Ishikawa (cell line): ENCODE results near the gene KLHDC10.

Experiments used
- CEBPB ChIP-seq: IDR thresholded peaks from 2 replicates; pipeline ENCODE4 v1.6.1; 2012
- CREB1 ChIP-seq: IDR thresholded peaks from 2 replicates; pipeline ENCODE4 v1.6.1; 2012; ENCODE audit warnings: low read depth
- EGR1 ChIP-seq: IDR thresholded peaks from 2 replicates; pipeline ENCODE4 v1.6.1; 2012
- EP300 ChIP-seq: IDR thresholded peaks from 2 replicates; pipeline ENCODE4 v1.6.1; 2012; ENCODE audit warnings: borderline replicate concordance
- FOXM1 ChIP-seq: IDR thresholded peaks from 2 replicates; pipeline ENCODE4 v1.6.1; 2012; ENCODE audit warnings: low read depth, borderline replicate concordance
- MAX ChIP-seq: IDR thresholded peaks from 2 replicates; pipeline ENCODE4 v1.6.1; 2012
- NFIC ChIP-seq: IDR thresholded peaks from 2 replicates; pipeline ENCODE4 v1.6.1; 2012
- RAD21 ChIP-seq: IDR thresholded peaks from 2 replicates; pipeline ENCODE4 v1.6.1; 2012; ENCODE audit warnings: low read depth
- REST ChIP-seq: IDR thresholded peaks from 2 replicates; pipeline ENCODE4 v1.6.1; 2012; ENCODE audit warnings: low read depth, mild to moderate bottlenecking
- TAF1 ChIP-seq: IDR thresholded peaks from 2 replicates; pipeline ENCODE4 v1.6.1; 2012; ENCODE audit warnings: low read depth, mild to moderate bottlenecking
- TCF12 ChIP-seq: IDR thresholded peaks from 2 replicates; pipeline ENCODE4 v1.6.1; 2012; ENCODE audit warnings: low read depth
- TEAD4 ChIP-seq: IDR thresholded peaks from 2 replicates; pipeline ENCODE4 v1.6.1; 2012
- USF1 ChIP-seq: IDR thresholded peaks from 2 replicates; pipeline ENCODE4 v1.6.1; 2012
- YY1 ChIP-seq: IDR thresholded peaks from 2 replicates; pipeline ENCODE4 v1.6.1; 2012; ENCODE audit warnings: low read depth
- ZBTB7A ChIP-seq: IDR thresholded peaks from 2 replicates; pipeline ENCODE4 v1.6.1; 2012; ENCODE audit warnings: low read depth

The KLHDC10 gene

GRCh38 chr7:130092598-130092997 lies 22.3 kb downstream of the KLHDC10 start:
- TF ChIP-seq YY1 (no peak), TEAD4 (no peak)

- no peak for TF ChIP-seq NFIC
These were observed 25.5 kb downstream of the KLHDC10 start for GRCh38 chr7:130095812-130096211.

- TF ChIP-seq TAF1 (no peak), EP300 (no peak), REST (no peak), YY1 (no peak), TEAD4 (no peak), NFIC (no peak), TCF12 (no peak), RAD21 (no peak), ZBTB7A (no peak), CREB1 (no peak), CEBPB (no peak), EGR1 (no peak)
These were observed 26.0 kb downstream of the KLHDC10 start for GRCh38 chr7:130096243-130096827.

- TF ChIP-seq CREB1: no peak
- TF ChIP-seq ZBTB7A: no peak
- TF ChIP-seq USF1: no peak
- TF ChIP-seq EP300: no peak
- TF ChIP-seq NFIC: no peak
These were observed 29.0 kb downstream of the KLHDC10 start for GRCh38 chr7:130099331-130099730.

GRCh38 chr7:130102588-130102987 lies 32.3 kb downstream of the KLHDC10 start:
- TF ChIP-seq FOXM1: no peak
- no peak for TF ChIP-seq EP300
- TF ChIP-seq EGR1: no peak
- TF ChIP-seq RAD21: no peak
- no peak for TF ChIP-seq REST
- TF ChIP-seq ZBTB7A: no peak
- no peak for TF ChIP-seq TEAD4
- no peak for TF ChIP-seq USF1
- no peak for TF ChIP-seq TCF12
- TF ChIP-seq TAF1: no peak
- no peak for TF ChIP-seq NFIC
- no peak for TF ChIP-seq YY1

GRCh38 chr7:130107949-130108674 lies 37.8 kb downstream of the KLHDC10 start:
- TF ChIP-seq YY1 (no peak), RAD21 (no peak), EP300 (no peak), MAX (no peak), CREB1 (no peak), USF1 (no peak), ZBTB7A (no peak), TCF12 (no peak), NFIC (no peak), FOXM1 (no peak), REST (no peak), TEAD4 (no peak), EGR1 (no peak), TAF1 (no peak), CEBPB (no peak)
